NCI-H524 (cell line): ENCODE measurements around the gene ACAA1.
"Not testable (repeated sequence)": the region's sequence is repeated elsewhere in the genome, so short reads cannot be mapped to it uniquely, and the experiment has no call there.

Experiments used
- DNase-seq, 2 experiments: peaks; one replicate each; lab custom pipeline; 2025; lab: John Stamatoyannopoulos, UW

Gene ACAA1

DNA sequence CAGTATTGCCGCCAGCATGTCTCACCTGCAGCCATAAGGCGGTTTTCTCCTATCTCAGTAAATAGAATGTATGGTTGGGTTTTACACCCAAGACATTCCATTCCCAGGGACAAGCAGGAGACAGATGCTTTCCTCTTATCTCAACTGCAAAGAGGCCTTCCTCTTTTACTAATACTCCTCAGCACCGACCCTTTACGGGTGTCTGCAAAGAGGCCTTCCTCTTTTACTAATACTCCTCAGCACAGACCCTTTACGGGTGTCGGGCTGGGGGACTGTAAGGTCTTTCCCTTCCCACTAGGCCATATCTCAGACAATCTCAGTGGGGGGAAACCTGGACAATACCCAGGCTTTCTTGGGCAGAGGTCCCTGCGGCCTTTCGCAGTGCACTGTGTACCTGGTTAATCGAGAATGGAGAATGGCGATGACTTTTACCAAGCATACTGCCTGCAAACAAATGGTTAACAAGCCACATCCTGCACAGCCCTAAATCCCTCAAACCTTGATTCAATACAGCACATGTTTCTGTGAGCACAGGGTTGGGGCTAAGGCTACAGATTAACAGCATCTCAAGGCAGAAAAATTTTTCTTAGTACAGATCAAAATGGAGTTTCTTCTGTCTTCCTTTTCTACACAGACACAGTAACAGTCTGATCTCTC, 1.2 kb downstream of the ACAA1 start:
- DNase-seq = not testable (repeated sequence)

- DNase-seq = not testable (repeated sequence)
These were observed 2.3 kb downstream of the ACAA1 start for GRCh38 chr3:38134517-38135143.

DNA sequence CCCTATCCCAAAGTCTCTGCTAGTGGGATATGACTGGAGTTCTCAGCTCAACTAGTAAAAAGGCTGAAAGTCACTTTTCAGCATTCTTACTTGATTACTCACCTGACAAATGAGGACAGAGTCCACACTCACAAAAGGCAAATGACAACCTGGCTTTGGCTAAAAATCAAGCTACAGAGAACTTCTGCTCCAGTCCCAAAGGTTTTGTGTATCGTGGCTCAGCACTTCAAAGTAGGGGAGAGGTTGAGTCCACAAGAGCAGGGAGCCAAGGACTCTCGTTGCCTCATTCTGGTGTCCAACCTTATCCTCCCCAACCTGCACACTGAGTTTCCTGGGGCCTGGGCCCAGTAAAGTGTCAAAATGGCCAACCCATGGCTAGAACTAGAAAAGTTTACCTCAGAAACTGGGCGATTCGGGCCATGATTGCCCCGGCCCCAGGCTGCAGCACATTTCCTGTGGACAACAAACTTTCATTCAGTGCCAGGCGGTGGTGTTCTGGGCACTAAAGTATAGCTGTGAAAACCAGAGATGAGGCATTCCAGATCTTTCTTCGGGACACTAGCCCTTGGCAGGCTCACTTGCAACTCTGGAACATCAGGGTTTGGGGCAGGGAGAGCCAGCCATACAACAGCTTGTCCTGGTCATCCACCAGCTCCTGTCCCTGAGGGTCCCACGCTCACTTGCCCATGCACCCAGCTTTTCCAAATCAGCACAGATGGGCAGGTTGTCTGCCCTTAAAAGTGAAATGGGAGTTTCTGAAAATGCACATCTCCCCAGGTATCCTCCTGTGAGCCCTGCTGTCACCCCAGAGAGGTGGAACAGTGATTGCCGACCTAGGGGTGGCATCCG, 3.1 kb downstream of the ACAA1 start:
- no peak for DNase-seq

GRCh38 chr3:38133209-38133556, 3.7 kb downstream of the ACAA1 start:
- no peak for DNase-seq

DNA sequence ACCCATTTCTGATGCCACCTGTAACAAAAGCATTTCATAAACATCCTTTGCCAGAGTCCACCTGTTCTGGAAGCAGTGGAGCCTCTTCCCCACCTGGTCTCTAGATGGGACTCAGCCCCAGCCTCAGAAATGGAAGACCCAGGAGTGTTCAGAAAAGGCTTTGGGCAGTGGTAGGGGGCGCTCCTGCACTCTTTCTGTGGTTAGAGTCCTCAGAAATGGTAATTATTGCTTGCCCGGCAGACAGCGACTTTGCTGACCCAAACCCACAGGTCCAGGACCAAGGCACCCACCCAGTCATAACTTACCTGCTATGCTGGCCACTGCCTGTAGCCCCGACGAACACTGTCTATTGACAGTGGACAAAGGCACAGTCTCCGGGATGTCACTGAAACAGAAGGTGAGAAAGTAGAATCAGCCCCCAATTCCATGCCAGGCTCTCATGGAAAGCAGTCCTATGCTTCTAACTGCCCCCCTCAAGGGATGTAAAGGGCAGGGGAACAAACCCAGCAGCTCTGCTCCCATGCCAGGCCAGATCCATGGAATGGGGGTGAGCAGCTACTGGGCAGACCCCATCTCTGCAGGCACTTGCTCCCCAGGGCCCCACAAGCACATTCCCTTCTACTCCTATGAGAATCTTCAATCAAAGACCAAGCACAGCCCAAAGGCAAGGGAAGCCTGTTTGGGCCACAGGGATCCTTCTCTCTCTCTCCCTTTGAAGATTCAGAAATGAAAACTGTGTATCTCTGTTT, 5.1 kb downstream of the ACAA1 start:
- DNase-seq = peak in 1 of 2 experiments; percentile 40

GRCh38 chr3:38130631-38131065, 6.3 kb downstream of the ACAA1 start:
- DNase-seq = no peak

- no peak for DNase-seq
These were observed 7.9 kb downstream of the ACAA1 start for GRCh38 chr3:38129058-38129457.

GRCh38 chr3:38128303-38128655, 8.6 kb downstream of the ACAA1 start:
- DNase-seq = no peak

DNA sequence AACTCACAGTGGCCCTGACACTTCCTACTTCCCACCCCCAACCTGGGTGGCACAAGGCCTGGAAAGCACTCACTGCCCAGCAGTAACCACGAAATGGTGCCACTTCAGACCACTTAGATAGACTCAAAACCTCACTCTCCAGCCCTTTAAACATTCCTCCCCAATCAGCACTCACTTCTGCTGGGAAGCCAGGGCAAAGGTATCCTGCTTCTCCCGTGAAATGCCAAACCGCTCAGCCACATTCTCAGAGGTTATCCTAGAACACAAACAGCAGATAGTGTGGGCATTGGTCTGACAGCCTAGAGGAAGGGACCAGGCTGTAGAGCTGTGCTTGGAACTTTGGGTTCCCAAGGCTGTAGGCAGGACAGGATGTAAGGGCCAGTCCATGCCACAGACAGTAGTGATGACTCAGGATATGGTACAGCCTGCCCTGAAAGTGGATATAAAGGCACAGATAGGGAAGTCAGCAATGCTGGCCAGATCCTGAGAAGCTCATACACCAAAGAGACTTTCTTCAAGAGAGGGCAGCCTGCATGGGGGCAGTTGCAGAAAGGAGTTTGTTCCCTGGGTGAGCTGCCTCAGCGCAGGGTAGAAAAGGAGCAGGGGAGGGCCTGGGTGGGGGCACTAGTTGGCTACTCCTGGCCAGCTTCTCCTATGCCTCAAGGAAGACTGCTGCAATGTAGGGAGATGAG, 9.2 kb downstream of the ACAA1 start:
- DNase-seq = no peak

DNA sequence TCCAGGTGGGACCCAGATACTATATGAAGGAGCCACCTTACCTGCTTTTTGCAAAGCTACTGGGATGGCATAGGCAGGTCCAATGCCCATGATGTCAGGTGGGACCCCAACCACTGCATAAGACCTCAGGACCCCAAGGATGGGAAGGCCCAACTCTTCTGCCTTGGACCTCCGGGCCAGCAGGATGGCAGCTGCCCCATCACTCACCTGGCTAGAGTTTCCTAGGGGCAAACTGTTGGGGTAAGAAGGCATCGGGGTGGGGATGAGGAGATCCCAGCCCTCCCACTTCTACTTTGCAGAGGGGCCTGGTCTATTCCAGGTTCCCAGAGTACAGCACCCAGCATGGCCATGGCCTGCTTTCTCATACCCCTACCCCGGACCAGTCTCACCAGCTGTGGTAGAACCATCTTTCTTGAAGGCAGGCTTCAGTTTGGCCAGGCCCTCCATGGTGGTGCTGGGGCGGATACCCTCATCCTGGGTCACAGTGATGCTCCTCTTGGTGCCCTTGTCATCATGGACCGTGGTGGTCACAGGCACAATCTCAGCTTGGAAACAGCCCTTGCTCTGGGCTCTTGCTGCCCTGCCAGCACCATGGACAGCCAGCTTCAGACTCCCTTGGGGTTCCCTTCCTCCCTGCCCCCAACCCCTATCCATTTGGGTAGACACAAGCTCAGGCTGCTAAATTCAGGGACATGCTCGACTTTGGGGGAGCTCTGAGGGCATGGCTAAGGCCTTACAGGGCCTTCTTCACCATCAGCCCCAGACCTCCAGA, 10.6 kb downstream of the ACAA1 start:
- no peak for DNase-seq

DNA sequence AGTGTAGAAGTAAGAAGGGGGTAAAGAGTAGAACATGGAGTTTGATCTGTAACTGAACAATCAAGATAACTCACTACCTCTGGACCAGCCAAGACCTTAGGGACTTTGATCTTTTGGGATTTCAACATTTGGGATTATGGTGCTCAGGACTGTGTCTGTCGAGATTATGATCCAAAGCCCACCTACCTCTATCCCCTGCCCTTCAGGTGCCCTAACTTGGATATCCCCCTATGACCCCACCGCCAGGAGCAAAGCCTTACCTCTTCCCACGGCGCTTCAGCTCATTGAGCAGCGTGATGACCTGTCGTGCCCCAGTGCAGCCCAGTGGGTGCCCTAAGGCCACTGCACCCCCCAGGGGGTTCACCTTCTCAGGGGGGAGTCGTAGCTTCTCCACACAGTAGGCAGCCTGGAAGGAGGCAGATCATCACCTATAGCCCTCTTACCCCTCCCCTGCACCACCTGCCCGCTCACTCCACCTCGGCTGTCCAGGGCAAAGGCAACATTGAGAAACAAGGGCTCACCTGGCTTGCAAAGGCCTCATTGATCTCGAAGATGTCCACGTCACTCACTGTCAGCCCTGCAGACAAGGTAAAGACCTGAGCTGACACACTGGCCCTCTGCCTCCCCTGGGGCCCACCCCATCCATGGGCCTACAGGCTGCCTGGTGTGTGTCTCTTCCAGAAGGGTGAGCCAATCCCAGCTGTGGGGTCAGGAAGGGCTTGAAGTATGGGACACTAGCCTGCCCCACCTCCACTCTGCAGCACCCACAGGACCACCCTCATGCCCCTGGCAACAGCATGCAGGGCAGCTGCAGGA, 11.4 kb downstream of the ACAA1 start:
- no peak for DNase-seq

- no peak for DNase-seq
These were observed 12.4 kb downstream of the ACAA1 start for GRCh38 chr3:38124324-38125122.

GRCh38 chr3:38122712-38123290, 14.1 kb downstream of the ACAA1 start:
- DNase-seq = no peak

DNA sequence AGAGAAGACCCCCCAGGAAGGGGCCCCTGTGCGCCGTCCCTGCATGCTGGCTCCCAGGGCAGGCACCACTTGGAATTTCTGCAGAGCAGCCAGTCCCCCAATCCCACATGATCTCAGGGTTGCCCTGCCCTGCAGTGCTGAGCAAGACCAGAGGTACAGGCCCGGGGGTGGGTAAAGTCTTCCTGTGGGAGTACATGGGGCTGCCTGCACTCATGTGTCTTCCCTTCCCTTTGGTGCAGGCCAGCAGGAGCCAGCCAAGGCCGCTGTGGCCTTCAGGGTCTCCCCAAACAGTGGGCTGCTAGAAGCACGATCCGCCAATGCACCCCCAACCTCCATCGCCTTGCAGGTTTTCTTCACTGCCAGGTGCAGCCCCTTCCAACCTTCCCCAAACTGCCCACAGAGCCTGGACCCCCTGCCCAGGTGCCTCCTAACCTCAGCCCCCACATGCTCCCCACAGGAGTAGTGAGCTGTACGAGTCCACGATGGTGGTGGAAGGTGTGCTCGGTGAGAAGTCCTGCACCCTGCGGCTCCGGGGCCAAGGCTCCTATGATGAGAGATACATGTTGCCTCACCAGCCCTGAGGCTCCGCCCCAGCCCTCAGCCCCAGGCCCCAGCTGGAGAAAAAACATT, 15.0 kb downstream of the ACAA1 start:
- no peak for DNase-seq

DNA sequence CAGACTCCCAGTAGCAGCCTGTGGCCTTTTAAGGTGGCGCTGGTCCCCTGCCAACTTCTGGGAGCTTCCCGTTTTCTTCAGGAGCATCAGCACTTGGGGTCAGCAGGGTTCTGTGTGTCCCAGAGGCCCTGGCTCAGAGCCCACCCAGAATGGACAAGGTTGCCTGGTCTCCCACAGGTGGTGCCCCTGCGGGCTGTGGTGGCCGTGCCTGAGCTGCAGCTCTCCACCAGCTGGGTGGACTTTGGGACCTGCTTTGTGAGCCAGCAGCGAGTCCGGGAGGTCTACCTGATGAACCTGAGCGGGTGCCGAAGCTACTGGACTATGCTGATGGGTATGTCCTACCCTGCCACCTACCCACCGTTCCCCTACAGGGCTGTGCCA, 15.5 kb downstream of the ACAA1 start:
- no peak for DNase-seq

DNA sequence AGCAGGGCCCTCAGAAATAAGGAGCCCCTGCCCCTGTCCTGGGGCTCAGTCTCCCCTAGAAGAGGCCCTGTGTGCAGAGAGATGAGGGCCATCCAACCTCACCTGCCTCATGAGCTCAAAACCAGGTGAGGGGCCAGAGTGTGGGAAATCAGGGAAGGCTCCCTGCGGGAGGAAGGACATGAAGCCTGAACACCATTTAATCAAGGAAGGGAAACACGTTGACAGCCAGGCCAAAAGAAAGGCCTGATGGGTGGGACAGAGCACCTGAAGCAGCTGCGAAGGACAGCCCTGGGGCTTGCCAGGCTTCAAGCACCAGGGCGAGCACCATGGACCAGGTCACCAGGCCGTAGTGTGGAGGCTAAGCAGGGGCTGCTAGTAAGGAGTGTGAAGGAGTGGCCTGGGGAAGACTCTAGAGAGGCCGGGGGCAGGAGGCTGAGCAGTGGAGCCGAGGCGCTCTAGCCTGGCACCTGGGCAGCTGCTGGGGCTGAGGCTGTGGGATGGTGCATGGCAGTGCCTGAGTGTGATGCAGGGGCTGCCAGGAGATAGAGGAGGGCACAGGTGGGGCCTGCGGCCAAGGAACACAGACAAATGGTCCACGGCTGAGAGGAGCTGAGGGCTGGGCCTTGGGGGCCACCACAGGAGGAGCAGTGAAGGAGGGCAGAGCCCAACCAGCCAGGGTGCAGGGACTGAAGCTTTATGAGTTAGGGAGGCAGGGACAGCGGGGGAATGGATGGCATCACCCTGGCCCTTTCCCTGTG, 16.1 kb downstream of the ACAA1 start:
- DNase-seq = no peak

DNA sequence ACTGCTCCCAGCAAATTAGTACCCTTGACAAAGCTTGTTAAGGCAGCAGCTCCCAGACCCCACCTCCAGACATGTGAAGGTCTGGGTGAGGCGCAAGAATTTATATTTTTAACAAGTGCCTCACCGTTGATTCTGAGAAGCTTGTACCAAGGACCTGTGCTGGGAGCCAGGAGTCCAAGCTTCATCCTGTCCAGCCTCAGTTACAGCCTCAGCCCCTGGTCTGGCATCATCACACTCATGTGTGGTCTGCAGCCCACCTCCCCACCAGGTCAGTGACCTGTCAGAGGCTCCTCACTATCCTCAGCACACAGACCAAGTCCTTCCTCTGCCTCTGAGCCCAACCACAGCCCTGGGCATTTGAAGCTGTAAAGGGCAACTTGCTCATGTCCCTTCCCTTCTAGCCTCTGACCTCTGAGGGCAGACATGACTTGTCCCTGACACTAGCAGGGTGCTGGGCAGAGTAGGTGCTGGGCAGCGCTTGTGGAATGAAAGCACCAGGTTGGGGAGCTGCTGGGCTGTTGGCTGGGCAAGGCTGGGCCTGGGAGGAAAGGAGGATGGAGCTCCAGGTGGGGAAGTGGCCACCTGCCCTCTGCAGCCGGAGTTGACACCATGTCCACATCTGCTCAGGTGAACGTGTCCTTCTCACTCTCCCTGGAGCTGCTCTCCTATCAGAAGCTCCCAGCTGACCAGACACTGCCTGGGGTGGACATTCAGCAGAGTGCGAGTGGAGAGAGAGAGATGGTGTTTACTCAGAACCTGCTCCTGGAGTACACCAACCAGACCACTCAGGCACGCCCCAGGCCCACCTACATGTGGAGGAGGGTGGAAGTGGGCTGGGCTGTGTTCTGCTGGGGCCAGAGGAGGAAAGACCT, 16.9 kb downstream of the ACAA1 start:
- DNase-seq = no peak
